ENCODE data around the gene PDE4D. TPM values are rescaled to one million over a fixed set of nuclear protein-coding genes. Genes with fewer than 3 reads are reported as not detected.

Gene PDE4D
- polyA plus RNA-seq, 6 donors from 2014 or later: 4.1 to 20.0 (median 12.9) TPM

DNA sequence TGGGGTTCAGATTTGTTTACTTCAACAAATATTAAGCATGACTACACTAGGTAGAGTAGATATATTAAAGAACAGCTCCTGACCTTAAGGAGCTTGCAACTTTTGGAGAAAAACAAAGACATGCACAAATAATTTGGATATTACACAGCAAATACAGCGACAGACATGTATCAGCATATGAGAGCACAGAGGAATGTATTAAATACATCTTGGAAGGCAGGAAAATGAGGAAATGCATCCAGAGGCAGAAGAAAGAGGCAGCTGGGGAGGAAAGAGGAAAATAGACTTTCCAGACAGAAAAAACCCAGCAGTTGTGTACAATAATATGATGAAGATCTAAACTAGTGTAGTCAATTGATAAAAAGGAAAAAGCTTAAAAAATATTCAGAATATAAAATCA, 392.2 kb downstream of the PDE4D start:
- peaks cover 0 to 3% (median 0%) of the 10 kb centered on the region in 7 donors for H3K9me3 Mint-ChIP-seq
- no peaks in the 10 kb centered on the region for H3K36me3 Mint-ChIP-seq
- no peak overlapping the region for H3K4me3 Mint-ChIP-seq
- no peak for DNase-seq
- no peak for ATAC-seq (ENCODE audit: low read depth in 2 of 2)
- no peaks in the 10 kb centered on the region for H3K27me3 Mint-ChIP-seq
- peaks cover 0 to 7% (median 0%) of the 10 kb centered on the region in 3 donors for H3K4me1 Mint-ChIP-seq
- H3K27ac Mint-ChIP-seq: peak overlapping the region in 1 of 6 donors; percentile 50

DNA sequence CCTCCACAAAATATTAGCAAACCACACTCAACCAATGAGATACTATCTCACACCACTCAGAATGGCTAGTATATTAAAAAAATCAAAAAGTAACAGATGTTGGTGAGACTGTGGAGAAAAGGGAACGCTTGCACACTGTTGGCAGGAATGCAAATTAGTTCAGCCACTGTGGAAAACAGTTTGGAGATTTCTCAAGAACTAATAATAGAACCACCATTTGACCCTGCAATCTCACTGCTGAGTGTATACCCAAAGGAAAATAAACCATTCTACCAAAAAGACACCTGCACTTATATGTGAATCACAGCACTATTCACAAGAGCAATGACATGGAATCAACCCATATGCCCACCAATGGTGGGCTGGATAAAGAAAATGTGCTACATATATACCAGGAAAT, 393.5 kb downstream of the PDE4D start:
- DNase-seq (no peak), ATAC-seq (ENCODE audit: low read depth in 2 of 2) (no peak)
- H3K4me1 Mint-ChIP-seq: peaks cover 0 to 7% (median 0%) of the 10 kb centered on the region in 3 donors
- H3K4me3 Mint-ChIP-seq: no peak overlapping the region
- peaks cover 0 to 3% (median 0%) of the 10 kb centered on the region in 7 donors for H3K9me3 Mint-ChIP-seq
- H3K36me3 Mint-ChIP-seq: no peaks in the 10 kb centered on the region
- no peak overlapping the region for H3K27ac Mint-ChIP-seq
- no peaks in the 10 kb centered on the region for H3K27me3 Mint-ChIP-seq

DNA sequence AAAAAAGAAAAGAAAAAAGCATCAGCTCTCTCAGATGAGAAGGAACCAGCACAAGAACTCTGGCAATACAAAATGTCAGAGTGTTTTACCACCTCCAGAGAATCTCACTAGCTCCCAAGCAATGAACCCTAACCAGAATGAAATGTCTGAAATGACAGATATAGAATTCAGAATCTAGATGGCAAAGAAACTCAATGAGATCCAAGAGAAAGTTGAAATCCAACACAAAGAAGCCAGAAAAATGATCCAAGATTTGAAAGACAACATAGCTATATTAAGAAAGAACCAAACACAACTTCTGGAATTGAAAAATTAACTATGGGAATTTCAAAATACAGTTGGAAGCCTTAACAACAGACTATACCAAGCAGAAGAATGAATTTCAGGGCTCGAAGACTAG, 396.3 kb downstream of the PDE4D start:
- H3K9me3 Mint-ChIP-seq: peaks cover 0 to 3% (median 0%) of the 10 kb centered on the region in 7 donors
- peak overlapping the region in 1 of 6 donors; percentile 54 for H3K27ac Mint-ChIP-seq
- DNase-seq: no peak
- no peaks in the 10 kb centered on the region for H3K36me3 Mint-ChIP-seq
- H3K4me3 Mint-ChIP-seq: no peak overlapping the region
- ATAC-seq (ENCODE audit: low read depth in 2 of 2): no peak
- no peaks in the 10 kb centered on the region for H3K27me3 Mint-ChIP-seq
- H3K4me1 Mint-ChIP-seq: peaks cover 0 to 7% (median 0%) of the 10 kb centered on the region in 3 donors

DNA sequence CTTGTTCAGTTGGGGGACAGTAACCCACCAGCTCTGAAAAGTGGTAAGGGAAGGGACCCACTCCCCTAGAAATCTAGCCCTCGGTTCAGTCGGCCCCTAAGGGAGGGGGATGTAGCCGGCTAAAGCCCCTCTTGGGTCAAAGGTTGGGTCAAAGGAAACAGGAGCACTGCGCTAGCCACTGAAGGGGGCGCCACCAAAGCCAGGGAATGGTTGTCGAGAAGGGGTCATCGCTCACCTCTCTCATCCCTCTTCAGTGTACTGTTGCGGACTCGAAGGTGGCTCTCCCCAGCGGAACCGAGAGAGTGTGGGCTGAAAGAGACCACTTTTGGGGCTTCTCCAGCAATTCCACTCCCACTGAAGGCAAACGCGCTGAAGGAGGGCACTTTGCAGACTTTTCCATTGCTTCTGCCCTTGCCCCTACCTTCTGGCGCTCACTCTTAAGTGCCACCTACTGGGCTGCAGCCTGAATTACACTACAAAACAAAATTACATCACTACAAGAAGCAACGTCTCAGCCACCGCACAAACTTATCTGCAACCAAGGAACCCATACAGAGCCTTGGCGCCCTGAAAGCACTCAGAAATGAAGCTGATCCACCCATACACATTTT, 396.9 kb downstream of the PDE4D start:
- Mint-ChIP-seq H3K9me3 (peaks cover 0 to 3% (median 0%) of the 10 kb centered on the region in 7 donors), H3K27ac (peak overlapping the region in 1 of 6 donors; percentile 54), H3K36me3 (no peaks in the 10 kb centered on the region), H3K4me1 (peaks cover 0 to 7% (median 0%) of the 10 kb centered on the region in 3 donors), H3K4me3 (no peak overlapping the region), H3K27me3 (no peaks in the 10 kb centered on the region)
- ATAC-seq (ENCODE audit: low read depth in 2 of 2): no peak
- DNase-seq: no peak

DNA sequence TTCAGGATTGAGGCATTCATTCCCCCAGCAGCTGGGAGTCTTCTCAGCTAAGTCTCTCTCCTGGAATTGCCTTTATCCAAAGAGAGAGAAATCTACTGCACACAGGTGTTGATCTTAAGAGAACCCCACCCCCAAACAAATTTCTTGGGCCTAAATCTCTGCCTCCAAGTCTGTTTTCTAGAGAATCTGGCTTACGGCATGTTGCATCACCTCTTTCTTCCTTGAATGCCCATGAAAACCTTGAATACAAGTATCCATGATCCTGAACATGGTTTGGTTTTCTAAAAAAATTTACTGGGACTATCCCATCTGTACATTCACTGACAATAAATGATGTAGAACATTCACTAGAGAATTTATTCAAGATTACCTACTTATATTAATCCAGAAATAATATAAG, 401.6 kb downstream of the PDE4D start:
- ATAC-seq (ENCODE audit: low read depth in 2 of 2) (no peak), DNase-seq (no peak)
- Mint-ChIP-seq H3K36me3 (peaks cover 0 to 3% of the 10 kb centered on the region in 2 donors), H3K4me3 (no peak overlapping the region), H3K27ac (no peak overlapping the region), H3K4me1 (peaks cover 0 to 3% (median 0%) of the 10 kb centered on the region in 3 donors), H3K9me3 (peaks cover 0 to 1% (median 0%) of the 10 kb centered on the region in 7 donors), H3K27me3 (no peaks in the 10 kb centered on the region)

DNA sequence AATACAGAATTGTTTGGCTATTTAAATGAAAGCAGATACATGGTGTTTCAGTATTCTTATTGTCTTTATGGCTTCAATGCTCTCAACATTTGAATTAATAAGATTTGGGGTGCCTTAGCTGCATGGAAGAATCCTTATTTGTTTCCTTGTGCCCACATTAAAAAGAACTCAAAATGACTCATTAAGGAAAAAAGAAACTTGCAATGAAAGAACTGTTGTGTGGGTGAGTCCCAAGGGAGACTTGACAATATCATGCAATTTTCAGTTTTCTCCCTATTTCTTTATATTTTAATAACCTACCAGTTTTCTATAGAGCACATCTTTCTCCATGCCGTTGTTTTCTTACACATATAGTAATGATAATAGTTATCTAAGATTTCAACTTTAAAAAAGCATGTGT, 404.0 kb downstream of the PDE4D start:
- no peaks in the 10 kb centered on the region for H3K27me3 Mint-ChIP-seq
- peaks cover 0 to 10% (median 0%) of the 10 kb centered on the region in 3 donors for H3K4me1 Mint-ChIP-seq
- no peak overlapping the region for H3K4me3 Mint-ChIP-seq
- no peak overlapping the region for H3K27ac Mint-ChIP-seq
- peaks cover 0 to 5% of the 10 kb centered on the region in 2 donors for H3K36me3 Mint-ChIP-seq
- no peak for DNase-seq
- H3K9me3 Mint-ChIP-seq: no peaks in the 10 kb centered on the region
- ATAC-seq (ENCODE audit: low read depth in 2 of 2): no peak

DNA sequence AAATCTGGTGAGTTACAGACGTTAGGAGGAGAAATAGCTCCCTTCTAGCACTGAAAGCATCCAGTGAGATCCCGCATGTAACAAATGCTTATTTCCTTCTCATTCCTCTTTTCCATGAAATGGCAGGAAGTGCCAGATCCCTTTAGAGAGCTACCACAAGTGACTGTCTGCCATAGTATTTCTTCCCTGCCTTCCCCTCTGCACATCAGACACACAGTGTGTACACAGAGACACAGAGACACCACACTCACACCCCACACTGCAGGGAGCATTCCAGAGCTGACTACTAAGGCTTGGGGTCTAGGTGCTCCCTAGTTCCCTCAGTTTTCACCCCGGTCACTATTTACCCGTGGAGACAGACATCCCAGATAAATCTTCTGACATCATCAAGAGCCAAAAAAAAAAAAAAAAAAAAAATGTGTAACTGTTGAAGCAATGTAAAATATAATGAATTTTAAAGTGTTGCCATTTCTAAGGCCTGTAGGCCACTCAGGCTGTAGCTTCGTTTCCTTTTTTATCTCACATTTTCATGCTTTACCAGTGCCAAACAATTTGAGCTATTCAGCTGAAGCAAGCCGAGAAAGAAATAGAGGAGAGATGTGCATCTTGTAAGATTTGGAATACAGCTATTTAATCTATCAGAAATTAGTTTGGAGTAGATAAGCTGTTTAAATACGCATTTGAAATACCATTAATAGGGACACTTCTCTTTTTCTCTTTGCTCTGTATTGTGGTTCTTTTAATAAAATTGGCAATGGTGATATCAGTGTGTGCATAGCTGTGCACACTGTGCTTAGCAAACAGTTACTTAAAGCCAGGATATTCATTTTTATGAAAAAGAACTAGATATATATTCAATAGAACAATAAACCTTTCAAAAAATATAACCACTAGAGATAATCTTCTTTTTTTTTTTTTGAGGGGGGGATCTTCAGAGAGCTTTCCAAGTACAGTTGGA, 405.5 kb downstream of the PDE4D start:
- H3K27me3 Mint-ChIP-seq: no peaks in the 10 kb centered on the region
- H3K4me3 Mint-ChIP-seq: no peak overlapping the region
- ATAC-seq (ENCODE audit: low read depth in 2 of 2) (no peak), DNase-seq (no peak)
- no peaks in the 10 kb centered on the region for H3K9me3 Mint-ChIP-seq
- peaks cover 0 to 10% (median 0%) of the 10 kb centered on the region in 3 donors for H3K4me1 Mint-ChIP-seq
- H3K27ac Mint-ChIP-seq: peak overlapping the region in 2 of 6 donors; percentile 26 to 29
- peaks cover 0 to 5% of the 10 kb centered on the region in 2 donors for H3K36me3 Mint-ChIP-seq

DNA sequence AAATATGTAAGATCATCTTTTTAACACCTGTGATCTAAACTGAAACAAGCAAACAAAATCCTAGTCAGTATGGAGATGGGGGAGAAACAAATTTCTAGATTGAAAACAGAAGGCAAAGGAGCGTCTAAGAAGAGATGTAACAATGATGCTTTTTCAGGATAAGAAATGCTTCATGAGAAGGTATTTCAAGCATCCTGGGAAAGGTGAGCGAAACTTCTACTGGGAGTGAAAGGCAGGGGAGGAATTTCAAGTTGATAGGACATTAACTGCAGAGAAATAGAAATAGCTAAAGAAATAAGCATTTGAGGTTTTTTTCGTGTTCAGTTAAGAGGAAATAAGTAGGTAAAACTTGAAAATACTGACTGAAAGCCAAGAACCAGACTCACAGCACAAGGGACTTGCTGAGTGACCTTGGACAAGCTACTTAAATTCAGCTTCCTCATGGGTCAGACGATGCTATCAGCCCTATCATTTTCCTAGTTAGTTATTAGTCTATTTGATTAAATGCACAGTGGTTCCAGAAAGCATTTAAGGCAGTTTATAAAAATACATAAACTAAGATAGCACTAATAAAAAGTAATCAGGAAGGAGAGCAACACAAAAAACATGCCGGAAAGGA, 406.3 kb downstream of the PDE4D start:
- Mint-ChIP-seq H3K27me3 (no peaks in the 10 kb centered on the region), H3K27ac (peak overlapping the region in 3 of 6 donors; percentile 1 to 91 (median 31)), H3K4me1 (peaks cover 0 to 10% (median 0%) of the 10 kb centered on the region in 3 donors), H3K36me3 (peaks cover 0 to 5% of the 10 kb centered on the region in 2 donors), H3K4me3 (no peak overlapping the region), H3K9me3 (no peaks in the 10 kb centered on the region)
- DNase-seq (no peak), ATAC-seq (ENCODE audit: low read depth in 2 of 2) (no peak)

DNA sequence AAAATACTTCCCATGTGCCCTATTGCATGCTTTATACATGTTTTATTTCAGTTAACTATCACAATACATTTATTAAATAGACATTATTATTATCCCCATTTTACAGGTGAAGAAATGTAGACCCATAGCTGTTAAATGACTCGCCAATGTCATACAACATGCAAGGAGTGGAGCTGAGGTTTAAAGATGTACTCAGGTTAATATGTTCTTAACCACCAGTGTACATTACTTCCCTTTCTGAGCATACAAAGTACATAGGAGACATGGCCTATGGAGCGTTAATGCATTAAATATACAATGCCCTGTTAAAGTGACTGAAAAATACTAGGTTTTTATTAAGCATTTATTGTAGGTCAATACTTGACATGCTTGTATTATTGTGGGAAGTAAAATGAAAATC, 407.0 kb downstream of the PDE4D start:
- DNase-seq: no peak
- H3K4me3 Mint-ChIP-seq: no peak overlapping the region
- peaks cover 0 to 10% (median 0%) of the 10 kb centered on the region in 3 donors for H3K4me1 Mint-ChIP-seq
- no peaks in the 10 kb centered on the region for H3K27me3 Mint-ChIP-seq
- no peak overlapping the region for H3K27ac Mint-ChIP-seq
- peaks cover 0 to 5% of the 10 kb centered on the region in 2 donors for H3K36me3 Mint-ChIP-seq
- no peak for ATAC-seq (ENCODE audit: low read depth in 2 of 2)
- H3K9me3 Mint-ChIP-seq: no peaks in the 10 kb centered on the region

DNA sequence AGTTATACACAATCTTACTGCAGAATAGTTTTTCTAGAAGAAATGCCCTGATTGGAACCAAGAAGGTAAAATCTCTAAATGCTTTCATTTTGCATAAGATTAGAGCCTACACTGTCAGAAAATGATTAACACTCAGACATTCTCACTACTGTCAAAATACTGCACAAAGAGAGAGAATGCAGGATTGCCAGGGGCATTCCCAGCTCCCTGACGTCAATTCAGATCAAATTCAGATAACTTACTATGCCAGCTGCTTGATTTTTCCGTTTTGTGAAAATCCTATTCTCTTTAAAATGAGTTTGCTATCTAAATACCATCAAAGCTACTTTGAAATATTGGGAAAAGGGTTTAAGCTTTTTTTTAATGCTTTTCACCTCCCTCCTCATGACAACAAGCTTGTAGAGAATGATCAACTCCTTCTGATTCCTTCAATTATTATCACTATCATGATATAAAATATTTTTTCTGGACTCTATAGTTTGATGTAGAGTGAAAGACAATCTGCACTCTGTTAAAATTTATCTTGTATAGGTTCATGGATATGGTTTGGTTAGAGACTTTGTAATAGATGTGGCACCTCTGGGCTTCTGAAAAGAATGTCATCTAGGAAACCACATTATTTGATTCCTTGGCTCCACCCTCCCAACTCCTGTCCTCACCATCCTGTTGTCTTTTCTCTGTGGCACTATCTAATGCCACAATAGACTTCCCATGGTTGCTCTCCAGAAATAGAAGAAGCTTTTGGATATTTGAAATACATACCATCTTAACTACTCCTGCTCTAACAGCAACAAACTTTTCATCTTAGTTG, 407.7 kb downstream of the PDE4D start:
- H3K4me1 Mint-ChIP-seq: peaks cover 0 to 10% (median 0%) of the 10 kb centered on the region in 3 donors
- DNase-seq (no peak), ATAC-seq (ENCODE audit: low read depth in 2 of 2) (no peak)
- H3K4me3 Mint-ChIP-seq: no peak overlapping the region
- H3K36me3 Mint-ChIP-seq: peaks cover 0 to 5% of the 10 kb centered on the region in 2 donors
- H3K27me3 Mint-ChIP-seq: no peaks in the 10 kb centered on the region
- H3K27ac Mint-ChIP-seq: no peak overlapping the region
- no peaks in the 10 kb centered on the region for H3K9me3 Mint-ChIP-seq

DNA sequence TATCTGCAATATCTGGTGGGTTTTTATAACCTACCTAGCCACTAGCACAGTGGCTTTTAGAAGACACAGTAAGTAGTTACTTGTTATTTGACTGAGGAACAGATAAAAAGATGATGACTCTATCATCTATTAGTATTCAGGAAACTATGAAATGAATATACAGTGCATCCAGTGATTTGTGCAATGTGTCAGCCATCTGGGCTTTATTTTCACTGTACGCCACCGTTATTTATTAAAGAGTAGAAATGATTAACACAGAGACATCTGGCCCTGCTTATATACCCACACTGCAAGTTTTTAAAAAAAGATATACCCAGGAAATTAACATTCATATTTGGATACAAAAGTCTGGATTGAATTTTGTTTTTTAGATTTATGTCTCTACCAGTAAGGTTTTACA, 408.4 kb downstream of the PDE4D start:
- Mint-ChIP-seq H3K36me3 (peaks cover 0 to 5% of the 10 kb centered on the region in 2 donors), H3K4me3 (no peak overlapping the region), H3K27me3 (no peaks in the 10 kb centered on the region), H3K4me1 (peaks cover 0 to 10% (median 0%) of the 10 kb centered on the region in 3 donors), H3K27ac (no peak overlapping the region), H3K9me3 (no peaks in the 10 kb centered on the region)
- DNase-seq: no peak
- ATAC-seq (ENCODE audit: low read depth in 2 of 2): no peak

DNA sequence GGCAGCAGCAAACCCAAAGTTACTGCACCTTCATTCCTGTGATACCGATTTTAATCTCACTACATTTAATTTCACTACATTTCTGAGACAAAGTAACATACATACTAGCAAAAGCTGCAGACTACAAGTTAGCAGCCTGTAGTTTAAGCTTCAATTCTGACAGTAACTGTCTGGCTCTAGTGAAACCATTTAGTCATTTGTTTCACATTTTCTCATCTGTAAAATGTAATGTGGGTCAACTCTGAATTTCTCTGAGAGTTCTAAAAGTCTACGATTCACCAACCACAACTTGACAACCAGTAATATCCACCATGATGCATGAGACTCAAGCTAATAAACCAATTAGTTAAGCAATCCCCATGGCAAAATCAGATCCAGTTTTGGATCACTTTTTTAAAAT, 408.9 kb downstream of the PDE4D start:
- no peaks in the 10 kb centered on the region for H3K9me3 Mint-ChIP-seq
- H3K27ac Mint-ChIP-seq: no peak overlapping the region
- peaks cover 0 to 10% (median 0%) of the 10 kb centered on the region in 3 donors for H3K4me1 Mint-ChIP-seq
- DNase-seq (no peak), ATAC-seq (ENCODE audit: low read depth in 2 of 2) (no peak)
- H3K27me3 Mint-ChIP-seq: no peaks in the 10 kb centered on the region
- H3K36me3 Mint-ChIP-seq: peaks cover 0 to 5% of the 10 kb centered on the region in 2 donors
- no peak overlapping the region for H3K4me3 Mint-ChIP-seq

All from naive B cell (primary cell).